PFSK-1 (cell line): ENCODE measurements around the gene NCOR2. TPM values are rescaled to one million over a fixed set of nuclear protein-coding genes. Genes with fewer than 3 reads are reported as not detected.

Experiments
- FOXP2 ChIP-seq: optimal IDR thresholded peaks from 2 replicates; pipeline ENCODE3; 2011; ENCODE audit warnings: borderline replicate concordance, control low read depth, inconsistent platforms; ENCODE audit not compliant: insufficient read depth; ENCODE audit errors: extremely low read length, extremely low read depth
- POLR2AphosphoS5 ChIP-seq: IDR thresholded peaks from 2 replicates; pipeline ENCODE4 v1.6.1; 2012; ENCODE audit warnings: low read depth, mild to moderate bottlenecking, control low read depth, low read length, moderate library complexity
- REST ChIP-seq, 2 experiments: IDR thresholded peaks; 2 replicates each; pipeline versions ENCODE4 v1.6.1 to v1.8.0; 2011 to 2012; ENCODE audit warnings: low read depth in 2 of 2, low read length in 2 of 2, control low read depth in 1 of 2, inconsistent platforms in 1 of 2, mild to moderate bottlenecking in 1 of 2, moderate library complexity in 1 of 2; ENCODE audit not compliant: insufficient read depth in 1 of 2
- SIN3A ChIP-seq: IDR thresholded peaks from 2 replicates; pipeline ENCODE4 v1.6.1; 2012; ENCODE audit warnings: mild to moderate bottlenecking, low read length, moderate library complexity, borderline replicate concordance; ENCODE audit not compliant: insufficient read depth
- TAF1 ChIP-seq: IDR thresholded peaks from 2 replicates; pipeline ENCODE4 v1.6.1; 2012; ENCODE audit warnings: low read length, control low read depth, borderline replicate concordance; ENCODE audit not compliant: insufficient read depth
- polyA plus RNA-seq: library from polyadenylated mRNA; unstranded; fragments of >200 nt; gene quantifications from one replicate; pipeline ENCODE4 v1.2.1, GENCODE V29; 2012; ENCODE audit warnings: low read depth, missing spikeins; ENCODE audit not compliant: insufficient read length

The NCOR2 gene
- 220 TPM for polyA plus RNA-seq

DNA sequence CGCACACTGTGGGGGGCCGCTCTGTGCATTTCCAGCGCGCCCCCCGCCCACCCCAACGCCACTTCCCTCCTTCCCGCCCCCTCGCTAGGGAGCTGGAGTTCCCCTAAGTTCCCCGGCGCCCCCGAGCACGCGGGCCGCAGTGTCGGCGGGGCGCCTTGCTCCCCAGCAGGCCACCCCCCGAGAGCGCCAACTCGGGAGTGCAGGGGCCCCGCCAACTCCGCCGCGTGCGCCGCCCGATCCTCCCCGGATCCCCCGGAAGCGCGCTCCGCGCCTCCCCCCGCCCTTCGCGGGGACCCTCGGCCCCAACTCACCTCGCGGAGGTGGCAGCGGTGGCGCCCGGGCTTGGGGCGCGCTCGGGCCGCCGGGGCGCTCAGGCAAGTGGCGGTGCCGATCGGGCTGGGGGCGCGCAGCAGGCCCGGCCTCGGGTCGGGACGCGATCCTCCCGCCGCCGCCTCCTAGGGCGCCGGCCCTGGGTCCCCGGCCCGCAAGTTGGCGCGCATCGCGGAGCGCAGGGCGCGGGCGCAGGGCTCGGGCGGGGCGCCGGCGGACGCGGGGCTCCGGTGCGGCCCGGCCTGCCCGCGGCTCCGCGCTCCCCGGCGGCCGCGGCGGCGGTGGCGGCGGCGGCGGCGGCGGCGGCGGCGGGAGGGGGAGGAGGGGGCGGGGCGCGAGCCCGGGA lies at the start of gene NCOR2:
Gene NCOR2 (minus strand): TSS at position 616 of the 676 bp plus-strand sequence. CDS start 72,361 bp downstream, outside the sequence.
- TF ChIP-seq SIN3A (no peak), POLR2AphosphoS5 (no peak), FOXP2 (peak; percentile 7), REST (IDR thresholded peaks at IDR 0.05; ENCODE audit: insufficient read depth in 1 of 2, low read depth in 2 of 2, low read length in 2 of 2) (no peak)

DNA sequence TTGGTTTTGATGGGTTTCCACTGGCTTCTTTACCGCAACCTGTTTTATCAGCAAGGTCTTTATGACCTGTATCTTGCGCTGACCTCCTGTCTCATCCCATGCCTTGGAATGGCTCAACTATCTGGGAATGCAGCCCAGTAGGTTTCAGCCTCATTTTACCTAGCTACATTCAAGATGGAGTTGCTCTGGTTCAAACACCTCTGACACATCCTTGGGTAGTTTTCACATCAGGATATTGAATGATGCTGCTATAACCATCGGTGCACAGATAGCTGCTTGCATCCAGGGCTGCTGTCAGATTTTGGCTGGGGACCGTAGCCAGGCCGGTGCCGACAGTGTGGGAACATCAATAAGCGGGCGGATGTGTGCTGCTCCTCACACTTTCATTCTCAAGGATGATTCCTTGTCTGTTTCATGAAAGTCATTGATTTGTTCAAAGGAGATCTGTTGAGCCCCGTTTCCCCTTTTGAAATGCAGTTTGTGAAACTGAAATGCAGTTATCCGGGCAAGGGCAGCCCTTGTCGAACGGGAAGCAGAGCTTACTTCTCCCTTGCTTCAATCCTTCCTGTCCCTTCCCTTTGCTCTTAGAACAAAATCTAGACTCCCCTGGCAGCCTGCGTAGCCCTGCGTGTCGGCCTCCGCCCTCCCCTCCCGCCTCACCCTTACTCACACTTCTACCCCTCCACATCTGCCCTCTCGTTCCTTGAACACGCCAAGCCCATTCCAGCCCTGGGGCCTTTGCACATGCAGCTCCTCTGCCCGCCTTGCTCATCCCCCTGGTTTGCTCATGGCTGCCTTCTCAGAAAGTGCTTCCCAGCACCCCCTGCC lies 49.2 kb upstream of the NCOR2 start:
- TF ChIP-seq FOXP2: no peak
- no peak for TF ChIP-seq POLR2AphosphoS5
- no peak for TF ChIP-seq REST (IDR thresholded peaks at IDR 0.05; ENCODE audit: insufficient read depth in 1 of 2, low read depth in 2 of 2, low read length in 2 of 2)

GRCh38 chr12:124614512-124615292 lies 47.3 kb upstream of the NCOR2 start:
- no peak for TF ChIP-seq POLR2AphosphoS5
- TF ChIP-seq FOXP2: no peak
- no peak for TF ChIP-seq SIN3A
- TF ChIP-seq TAF1: no peak
- TF ChIP-seq REST (IDR thresholded peaks at IDR 0.05; ENCODE audit: insufficient read depth in 1 of 2, low read depth in 2 of 2, low read length in 2 of 2): no peak

DNA sequence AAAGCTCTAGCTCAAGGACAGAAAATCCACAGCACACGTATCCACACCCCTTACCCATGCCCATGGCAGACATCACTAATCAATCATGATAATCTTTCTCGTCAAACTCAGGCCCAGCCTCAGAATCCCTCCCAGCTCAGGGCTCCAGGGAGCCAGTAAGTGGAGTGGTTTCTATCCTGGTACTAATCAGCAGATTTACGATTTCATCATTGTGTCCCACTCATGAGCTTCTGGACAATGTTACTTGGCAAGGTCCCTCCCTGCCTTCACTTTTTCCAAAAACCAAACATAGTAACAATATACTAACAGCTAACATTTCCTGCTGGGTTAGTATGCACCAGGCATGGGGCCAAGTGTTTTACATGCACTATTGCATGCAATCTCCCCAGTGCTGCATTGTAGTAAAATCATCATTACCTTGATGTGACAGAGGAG lies 45.8 kb upstream of the NCOR2 start:
- TF ChIP-seq FOXP2 (no peak), POLR2AphosphoS5 (no peak), SIN3A (no peak), REST (IDR thresholded peaks at IDR 0.05; ENCODE audit: insufficient read depth in 1 of 2, low read depth in 2 of 2, low read length in 2 of 2) (no peak), TAF1 (no peak)
